ENCODE data around the gene ARRDC2.

Gene ARRDC2

DNA sequence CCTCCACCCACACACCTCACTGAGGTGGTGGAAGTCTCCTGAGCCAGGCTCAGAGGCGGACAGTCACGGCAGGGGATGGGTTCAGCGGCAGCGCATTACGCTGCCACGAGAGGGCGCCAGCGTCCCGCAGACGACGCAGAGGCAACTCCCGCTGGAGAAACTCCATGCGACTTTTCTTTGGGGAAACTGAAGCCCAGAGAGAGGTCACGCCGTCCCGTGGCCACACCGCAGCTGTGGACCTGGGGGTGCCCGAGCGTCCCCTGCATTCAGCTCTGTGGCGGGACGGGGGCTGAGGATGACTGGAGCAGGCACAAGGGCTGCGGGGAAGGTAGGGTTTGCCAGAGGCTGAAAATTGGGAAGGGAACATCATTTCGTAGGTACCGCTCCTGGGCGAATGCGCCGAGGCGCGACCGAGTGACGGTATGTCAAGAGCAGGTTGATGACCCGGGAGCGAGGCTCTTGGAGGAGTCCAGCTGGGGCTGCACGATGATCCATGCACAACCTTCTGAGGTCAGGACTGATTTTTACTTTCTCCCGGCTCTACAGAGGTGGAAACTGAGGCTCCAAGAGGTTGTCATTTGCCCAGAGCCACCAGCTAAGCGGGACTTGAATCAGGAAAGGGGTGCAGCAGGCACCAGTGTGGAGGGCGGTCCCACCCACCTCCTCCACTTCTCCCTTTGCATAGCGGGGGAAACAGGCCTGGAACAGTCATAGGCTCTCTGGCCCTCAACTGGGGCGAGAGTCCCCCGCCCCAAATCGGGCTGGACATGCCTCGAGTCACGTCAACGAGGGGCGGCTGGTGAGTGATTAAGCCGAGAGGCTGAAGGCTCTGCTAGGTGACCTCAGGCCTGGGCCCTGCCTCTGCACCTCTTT lies 690 bp upstream of the ARRDC2 start:
- TF ChIP-seq, protein P1, sequence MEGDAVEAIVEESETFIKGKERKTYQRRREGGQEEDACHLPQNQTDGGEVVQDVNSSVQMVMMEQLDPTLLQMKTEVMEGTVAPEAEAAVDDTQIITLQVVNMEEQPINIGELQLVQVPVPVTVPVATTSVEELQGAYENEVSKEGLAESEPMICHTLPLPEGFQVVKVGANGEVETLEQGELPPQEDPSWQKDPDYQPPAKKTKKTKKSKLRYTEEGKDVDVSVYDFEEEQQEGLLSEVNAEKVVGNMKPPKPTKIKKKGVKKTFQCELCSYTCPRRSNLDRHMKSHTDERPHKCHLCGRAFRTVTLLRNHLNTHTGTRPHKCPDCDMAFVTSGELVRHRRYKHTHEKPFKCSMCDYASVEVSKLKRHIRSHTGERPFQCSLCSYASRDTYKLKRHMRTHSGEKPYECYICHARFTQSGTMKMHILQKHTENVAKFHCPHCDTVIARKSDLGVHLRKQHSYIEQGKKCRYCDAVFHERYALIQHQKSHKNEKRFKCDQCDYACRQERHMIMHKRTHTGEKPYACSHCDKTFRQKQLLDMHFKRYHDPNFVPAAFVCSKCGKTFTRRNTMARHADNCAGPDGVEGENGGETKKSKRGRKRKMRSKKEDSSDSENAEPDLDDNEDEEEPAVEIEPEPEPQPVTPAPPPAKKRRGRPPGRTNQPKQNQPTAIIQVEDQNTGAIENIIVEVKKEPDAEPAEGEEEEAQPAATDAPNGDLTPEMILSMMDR (conservative IDR thresholded peaks at IDR 0.05; ENCODE audit: control insufficient read depth, insufficient read depth, low read depth, low read length): peak; percentile 93
- peak overlapping the region; percentile 43 for H3K4me3 ChIP-seq (ENCODE audit: control insufficient read depth, low read depth, low read length)
- peak; percentile 66 for DNase-seq (ENCODE audit: low read depth)

DNA sequence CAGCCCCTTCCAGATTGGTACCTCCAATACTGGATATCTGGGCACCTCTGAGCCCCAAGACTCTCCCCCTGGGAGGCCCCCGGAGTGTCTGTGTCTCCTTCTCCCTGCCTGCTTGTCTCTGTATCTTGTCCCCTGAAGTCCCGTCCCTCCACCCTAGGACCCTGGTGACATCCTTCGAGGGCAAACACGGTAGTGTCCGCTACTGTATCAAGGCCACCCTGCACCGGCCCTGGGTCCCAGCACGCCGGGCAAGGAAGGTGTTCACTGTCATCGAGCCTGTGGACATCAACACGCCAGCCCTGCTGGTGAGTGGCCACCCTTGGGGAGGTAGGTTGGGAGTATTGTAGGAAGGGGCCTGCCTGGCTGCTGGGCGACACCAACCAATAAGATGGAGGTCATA lies 844 bp downstream of the ARRDC2 start:
- DNase-seq (ENCODE audit: low read depth): no peak
- TF ChIP-seq, protein P1 (conservative IDR thresholded peaks at IDR 0.05; ENCODE audit: control insufficient read depth, insufficient read depth, low read depth, low read length): no peak
- H3K4me3 ChIP-seq (ENCODE audit: control insufficient read depth, low read depth, low read length): no peak overlapping the region

DNA sequence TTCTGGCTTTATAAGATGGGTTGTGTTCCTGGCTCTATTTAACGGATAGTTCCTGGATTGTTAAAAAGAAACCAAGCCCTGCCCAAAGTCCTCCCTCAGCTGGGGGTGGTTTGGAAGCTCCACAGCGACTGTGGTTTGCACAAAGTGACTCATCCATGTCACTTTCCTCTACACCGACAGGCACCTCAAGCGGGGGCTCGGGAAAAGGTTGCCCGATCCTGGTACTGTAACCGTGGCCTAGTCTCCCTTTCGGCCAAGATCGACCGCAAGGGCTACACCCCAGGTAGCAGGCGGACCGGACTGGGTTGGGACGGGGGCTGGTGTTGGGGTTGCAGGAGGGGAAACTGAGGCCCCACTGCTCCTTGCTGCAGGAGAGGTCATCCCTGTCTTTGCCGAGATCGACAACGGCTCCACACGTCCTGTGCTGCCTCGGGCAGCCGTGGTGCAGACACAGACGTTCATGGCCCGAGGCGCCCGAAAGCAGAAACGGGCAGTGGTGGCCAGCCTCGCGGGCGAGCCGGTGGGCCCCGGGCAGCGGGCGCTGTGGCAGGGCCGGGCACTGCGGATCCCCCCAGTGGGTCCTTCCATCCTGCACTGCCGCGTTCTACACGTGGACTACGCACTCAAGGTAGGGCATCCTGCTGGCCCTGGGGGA lies 1.6 kb downstream of the ARRDC2 start:
- DNase-seq (ENCODE audit: low read depth): peak; percentile 33
- TF ChIP-seq, protein P1 (conservative IDR thresholded peaks at IDR 0.05; ENCODE audit: control insufficient read depth, insufficient read depth, low read depth, low read length): no peak
- H3K4me3 ChIP-seq (ENCODE audit: control insufficient read depth, low read depth, low read length): no peak overlapping the region

DNA sequence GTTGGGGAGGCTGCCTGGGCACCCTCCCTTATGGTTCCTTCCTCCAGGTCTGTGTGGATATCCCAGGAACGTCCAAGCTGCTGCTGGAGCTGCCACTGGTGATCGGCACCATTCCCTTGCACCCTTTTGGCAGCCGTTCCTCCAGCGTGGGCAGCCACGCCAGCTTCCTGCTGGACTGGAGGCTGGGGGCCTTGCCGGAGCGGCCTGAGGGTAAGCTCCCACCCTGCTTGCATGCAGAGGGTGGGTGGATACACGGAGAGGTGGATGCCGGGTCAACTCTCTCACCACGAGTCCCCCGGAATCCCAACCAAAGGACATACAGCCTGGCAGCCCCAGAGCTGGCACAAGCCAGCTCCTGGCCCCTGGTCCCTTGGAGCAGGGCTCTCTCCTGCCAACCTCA lies 2.2 kb downstream of the ARRDC2 start:
- TF ChIP-seq, protein P1 (conservative IDR thresholded peaks at IDR 0.05; ENCODE audit: control insufficient read depth, insufficient read depth, low read depth, low read length): no peak
- no peak for DNase-seq (ENCODE audit: low read depth)
- no peak overlapping the region for H3K4me3 ChIP-seq (ENCODE audit: control insufficient read depth, low read depth, low read length)

DNA sequence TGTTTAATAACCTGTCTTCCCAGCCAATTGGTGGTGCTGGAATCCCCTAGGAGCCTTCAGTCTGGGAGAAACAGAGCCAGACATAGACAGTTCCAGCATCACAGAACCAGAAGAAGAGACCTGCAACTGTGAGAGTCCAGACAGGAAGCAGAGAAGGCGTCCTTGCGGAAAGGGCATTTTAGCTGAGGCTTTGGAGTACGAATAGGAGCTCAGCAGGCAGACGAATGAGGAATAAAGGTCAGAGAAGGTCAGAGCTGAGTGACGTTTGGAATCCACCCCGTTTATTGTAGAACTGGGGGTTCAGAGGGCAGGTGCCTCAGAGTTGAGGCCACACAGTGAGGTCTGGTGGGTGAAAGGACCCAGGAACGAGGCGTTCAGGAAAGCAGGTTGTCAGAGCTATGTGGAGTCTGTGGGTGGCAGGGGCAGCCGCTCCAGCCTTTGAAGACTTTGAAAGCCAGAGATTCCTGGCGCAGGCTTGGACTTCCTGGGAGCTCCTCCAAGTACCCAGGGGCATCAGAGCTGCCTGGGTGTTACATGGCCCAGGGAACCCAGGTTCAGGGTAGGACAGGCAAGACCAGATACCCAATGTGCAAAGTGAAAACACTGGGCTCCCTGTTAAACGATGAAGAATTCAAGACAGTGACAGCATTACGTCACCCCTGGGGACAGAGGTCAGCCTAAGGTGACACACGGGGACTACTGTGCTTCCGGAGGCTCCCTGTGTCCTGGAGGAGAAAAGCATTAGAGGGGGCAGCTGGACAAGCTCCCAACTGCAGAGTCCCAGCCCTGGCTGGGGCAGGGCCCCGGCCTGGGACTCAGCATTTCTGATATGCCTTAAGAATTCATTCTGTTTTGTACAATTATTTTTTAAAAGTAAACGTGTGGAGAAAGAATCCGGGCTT lies 5.5 kb downstream of the ARRDC2 start:
- H3K4me3 ChIP-seq (ENCODE audit: control insufficient read depth, low read depth, low read length): no peak overlapping the region
- TF ChIP-seq, protein P1 (conservative IDR thresholded peaks at IDR 0.05; ENCODE audit: control insufficient read depth, insufficient read depth, low read depth, low read length): no peak
- DNase-seq (ENCODE audit: low read depth): no peak

DNA sequence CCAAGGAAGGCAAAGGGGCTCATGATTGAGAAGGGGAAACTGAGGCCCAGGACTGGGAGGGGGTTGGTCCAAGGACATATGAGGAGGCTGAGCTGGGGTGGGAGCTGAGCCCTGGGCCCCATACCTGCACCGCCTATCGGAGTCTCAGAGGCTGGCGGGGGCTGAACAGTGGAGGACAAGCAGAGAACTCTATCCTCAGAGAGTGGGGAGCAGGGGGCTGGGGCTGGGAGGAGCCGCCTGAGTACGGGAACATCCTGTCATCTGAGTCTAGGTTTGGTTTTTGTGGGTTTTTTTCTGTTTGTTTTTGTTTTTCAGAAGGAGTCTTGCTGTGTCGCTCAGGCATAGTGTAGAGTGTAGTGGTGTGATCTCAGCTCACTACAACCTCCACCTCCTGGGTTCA lies 6.2 kb downstream of the ARRDC2 start:
- TF ChIP-seq, protein P1 (conservative IDR thresholded peaks at IDR 0.05; ENCODE audit: control insufficient read depth, insufficient read depth, low read depth, low read length): no peak
- no peak overlapping the region for H3K4me3 ChIP-seq (ENCODE audit: control insufficient read depth, low read depth, low read length)
- no peak for DNase-seq (ENCODE audit: low read depth)
